PC-3 (cell line): ENCODE measurements around the gene ZBTB49.

ENCODE experiments used
- CTCF ChIP-seq: fragments of 300-600 bp; sonication (generic); conservative IDR thresholded peaks from 2 replicates; pipeline ENCODE4 v1.5.1; 2017; ENCODE audit warnings: antibody characterized with exemption, low read depth, mild to moderate bottlenecking, low read length
- EZH2 ChIP-seq: fragments of 300-600 bp; sonication (generic); IDR thresholded peaks from one replicate; pipeline ENCODE4 v1.6.1; 2017; ENCODE audit warnings: antibody characterized with exemption, mild to moderate bottlenecking, low read length; ENCODE audit not compliant: unreplicated experiment
- EZH2phosphoT487 ChIP-seq: fragments of 300-600 bp; sonication (generic); IDR thresholded peaks from 2 replicates; pipeline ENCODE4 v1.6.1; 2018; ENCODE audit warnings: mild to moderate bottlenecking, antibody characterized with exemption, low read length, borderline replicate concordance

- TF ChIP-seq EZH2, result no peak
- TF ChIP-seq CTCF, result no peak
- no peak for TF ChIP-seq EZH2phosphoT487
These were observed 65.3 kb downstream of the ZBTB49 start for GRCh38 chr4:4355302-4355701.
